SHP77 treated with DMSO at 0.1 percent for 48 hours (cell line): ENCODE data around the gene EDAR.

ENCODE experiments used
- DNase-seq: peaks from one replicate; lab custom pipeline; 2025; lab: John Stamatoyannopoulos, UW

EDAR gene

DNA sequence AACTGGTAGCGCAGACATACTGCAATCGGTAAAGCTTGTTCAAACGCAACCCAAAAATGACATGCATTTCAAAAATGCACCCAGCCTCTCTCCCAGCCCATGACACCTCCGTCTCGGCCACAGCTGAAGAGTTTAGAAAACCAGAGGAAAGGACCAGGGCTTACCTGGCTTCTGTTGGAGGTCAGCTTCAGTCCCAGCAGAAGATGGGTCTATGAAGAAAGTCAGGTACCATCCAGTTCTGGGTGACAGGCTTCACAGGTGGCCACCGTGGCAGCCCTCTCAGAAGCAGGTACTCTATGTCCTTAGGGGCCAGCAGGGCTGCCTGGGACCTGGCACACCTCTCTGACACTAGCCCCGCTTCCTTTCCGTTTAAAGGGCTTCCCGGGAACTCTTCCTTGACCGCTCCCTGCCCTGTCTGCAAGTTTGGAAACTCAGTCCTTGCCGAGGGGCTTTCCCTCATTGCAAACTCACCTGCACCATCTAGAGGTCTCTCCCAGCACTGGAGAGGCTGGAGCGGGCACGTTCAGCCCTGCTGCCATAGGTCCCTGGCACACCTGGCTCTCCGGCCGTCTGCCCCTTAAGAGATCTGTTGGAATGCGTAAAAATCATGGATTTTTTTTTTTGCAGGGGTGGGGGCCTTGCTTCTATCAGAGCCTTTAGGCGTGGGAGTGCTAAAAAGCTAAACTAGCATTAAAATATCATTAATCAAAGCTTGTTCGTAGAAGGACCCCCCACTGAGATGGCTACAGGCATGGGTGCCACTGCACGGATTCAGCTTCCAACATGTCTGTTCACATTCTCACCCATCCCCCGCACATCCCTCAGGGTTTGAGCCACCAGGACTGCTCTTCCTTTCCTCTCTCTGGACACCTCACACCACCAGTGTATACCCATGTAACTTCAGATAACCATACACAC is at the start of gene EDAR:
EDAR (minus strand) TSS at position 425 of the 918 bp plus-strand sequence. CDS start 58,206 bp downstream, outside the sequence.
- no peak for DNase-seq

DNA sequence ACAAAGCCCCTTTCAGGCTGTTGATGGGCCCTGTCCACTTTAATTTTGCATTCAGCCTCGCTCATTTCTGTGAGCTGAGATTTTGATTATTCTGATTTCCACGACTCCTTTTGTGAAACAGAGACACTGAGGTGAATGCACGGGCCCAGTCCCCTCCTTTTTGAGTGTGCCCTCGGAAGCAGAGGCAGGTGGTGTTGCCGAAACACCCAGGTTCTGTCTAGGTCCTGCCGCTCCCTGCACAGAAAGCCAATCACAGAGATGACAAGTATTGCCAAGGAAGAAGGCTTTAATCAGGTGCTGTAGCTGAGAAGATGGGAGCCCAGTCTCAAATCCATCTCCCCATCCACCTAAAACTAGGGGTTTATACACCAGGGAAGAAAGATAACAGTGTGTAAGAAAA is 44.2 kb upstream of the EDAR start:
- no peak for DNase-seq

DNA sequence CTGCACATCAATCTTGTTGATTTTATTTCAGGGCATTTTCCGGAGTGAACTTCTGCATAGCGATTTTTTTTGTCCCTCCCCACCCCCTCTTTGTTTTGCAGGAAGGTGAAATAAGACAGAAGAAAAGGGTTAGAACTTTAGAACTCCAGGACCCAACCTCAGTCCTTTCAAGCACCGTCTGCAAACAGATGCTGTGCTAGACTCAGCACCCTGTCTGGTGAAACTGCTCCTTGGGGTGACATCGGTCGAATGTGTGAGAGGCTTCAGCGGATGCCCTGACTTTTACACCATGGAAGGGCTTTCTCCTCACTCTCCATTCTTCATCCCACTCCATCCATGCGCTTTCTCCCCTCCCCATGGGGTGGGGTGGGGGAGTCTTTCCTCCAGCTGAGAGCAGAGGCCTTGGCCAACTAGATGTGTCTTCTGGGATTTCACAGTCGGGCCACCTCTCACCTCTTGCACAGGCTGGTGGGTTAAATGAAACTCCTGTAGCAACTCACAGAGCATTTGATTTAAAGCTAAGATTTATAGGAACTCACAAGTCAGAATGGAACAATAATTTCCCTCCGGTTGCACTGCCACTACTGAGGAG is 43.3 kb upstream of the EDAR start:
- no peak for DNase-seq

DNA sequence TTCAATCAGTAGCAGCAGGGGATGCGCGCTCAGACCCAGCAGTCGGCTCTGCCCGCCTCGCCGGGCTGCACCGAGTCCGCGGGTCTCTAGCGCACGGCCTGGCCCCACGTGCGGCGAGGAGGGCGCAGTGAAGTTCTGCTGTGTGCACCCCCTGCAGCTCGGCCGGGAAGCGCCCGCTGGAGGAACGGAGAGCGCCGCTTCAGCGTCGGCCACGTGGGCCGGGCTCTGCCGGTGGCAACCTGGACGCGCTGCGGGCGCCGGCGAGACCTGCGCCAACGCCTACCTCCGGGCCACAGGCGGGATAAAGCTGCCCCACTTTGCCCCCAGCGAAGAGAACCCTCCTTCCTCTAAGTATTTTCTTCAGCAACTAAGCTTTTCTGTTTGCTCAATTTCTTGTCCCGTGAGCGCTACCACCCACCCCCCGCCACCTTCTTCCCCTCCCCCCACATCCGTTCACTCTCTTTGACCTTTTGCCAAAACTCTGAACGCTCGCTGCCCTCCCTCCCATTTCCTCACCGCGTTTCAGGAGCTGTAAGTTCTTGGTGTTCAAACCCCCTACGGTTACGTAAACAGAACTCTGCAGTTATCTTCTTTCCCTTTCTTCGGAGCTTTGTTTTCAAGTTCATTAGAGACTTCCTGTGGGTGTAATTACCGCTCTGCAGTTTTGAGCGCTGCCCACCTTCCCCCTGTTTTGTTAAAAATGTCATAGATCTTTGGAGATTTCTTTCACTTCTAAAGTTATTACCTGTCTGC is 42.6 kb upstream of the EDAR start:
- DNase-seq: no peak

DNA sequence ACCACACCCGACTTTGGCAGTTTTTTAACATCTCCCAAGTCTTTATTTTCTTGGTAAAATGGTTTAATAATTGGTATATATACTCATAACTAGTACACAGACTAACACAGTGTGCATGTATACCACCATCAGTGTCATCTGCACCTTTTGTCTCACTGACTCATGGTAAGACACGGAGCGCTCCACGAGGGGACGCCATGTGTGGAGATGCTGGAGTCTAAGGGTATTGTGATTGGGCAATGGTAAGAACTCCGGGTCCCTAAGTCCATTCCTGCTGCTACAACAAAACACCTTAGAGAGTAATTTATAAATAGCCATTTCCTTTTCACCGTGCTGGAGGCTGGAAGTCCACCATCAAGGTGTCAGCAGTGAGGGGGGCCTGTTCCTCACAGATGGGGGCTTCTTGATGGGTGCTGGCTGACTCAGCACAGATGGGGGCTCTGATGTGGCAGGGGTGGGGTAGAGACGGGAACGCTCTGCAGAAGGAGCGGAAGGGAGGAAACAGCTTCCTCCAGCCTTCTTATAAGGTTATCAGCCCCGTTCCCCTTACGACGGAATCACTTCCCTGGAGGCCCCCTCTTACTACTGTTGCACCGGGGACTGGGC is 42.0 kb upstream of the EDAR start:
- DNase-seq: no peak

DNA sequence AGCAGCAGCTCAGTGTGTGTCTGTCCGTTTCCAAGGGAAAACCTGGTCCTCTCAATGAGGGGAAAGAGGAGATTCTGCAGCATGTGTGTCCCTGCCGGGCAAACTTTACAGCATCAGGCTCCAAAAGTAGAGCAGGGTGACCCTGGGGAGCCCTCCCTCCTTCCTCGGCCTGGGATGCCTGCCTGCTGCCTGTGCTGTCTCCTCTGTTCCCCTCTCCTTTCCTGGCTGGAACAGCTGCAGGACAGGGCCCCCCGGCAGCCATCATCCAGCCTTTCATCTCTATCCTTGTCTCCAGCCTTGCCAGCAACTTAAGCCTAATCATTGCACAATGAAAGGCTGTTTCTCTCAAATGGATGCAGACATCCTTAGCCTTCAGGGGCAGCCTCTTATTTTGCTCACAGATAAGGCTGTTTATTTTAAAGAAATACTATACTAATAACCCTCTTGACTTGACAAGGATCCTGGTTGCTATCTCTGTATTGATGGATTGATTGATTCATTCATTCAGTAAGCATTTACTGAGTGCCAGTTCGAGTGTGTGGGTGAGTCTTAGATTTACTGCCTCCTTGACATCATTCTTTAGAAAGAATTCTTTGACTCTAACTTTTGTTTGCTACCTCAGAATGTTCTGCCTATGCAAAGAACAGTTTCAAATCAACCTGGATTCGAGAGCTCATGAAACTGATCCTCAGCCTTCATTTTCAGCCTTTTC is 40.6 kb upstream of the EDAR start:
- no peak for DNase-seq

DNA sequence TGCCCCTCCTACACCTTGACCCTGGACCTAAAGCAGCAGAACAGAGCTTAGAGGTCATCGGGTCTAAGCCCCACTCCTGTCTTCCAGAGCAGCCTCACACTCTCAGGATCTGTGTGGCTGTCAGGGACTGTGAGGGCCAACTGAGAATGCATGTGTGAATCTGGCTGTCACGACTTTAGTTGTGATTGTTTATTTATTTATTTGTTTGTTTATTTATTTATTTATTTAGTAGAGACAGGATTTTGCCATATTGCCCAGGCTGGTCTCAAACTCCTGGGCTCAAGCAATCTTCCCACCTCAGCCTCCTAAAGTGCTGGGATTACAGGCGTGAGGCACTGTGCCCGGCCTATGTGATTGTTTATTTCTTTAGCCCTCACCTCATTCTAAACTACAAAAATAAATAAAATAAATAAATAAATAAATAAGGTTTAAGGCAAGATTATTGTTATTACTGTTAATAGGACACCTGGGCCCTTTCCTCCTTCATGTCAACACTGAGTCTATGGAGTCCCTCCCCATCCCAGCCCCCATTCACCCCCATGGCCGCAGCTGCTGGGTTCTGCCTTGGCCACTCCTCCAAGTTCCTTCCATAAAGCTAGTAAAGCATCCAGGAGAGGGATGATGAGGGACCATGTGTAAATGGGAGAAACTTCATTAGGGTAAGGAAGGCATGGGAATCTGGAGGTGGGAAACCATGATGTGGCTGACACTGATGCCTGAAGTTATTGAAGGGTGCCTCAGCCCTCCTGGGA is 39.9 kb upstream of the EDAR start:
- DNase-seq: no peak

DNA sequence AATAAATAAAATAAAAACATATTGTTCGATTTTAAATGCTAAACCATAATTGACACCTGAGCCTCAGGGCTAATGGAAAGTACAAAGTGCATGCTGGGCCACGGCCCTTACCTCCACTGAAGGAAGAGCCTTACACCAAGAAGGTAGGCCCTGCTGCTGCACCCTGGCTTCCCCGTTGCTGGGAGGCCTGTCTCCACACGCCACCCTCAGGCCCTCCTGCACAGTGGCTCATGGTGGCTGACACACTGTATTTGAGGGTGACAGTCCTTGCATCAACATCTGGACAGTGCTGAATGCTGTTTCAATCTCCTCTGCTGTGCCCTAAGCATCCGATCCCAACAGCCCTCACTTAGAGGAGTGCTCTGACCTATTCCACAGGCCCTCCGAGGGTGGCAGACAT is 39.3 kb upstream of the EDAR start:
- DNase-seq: no peak

DNA sequence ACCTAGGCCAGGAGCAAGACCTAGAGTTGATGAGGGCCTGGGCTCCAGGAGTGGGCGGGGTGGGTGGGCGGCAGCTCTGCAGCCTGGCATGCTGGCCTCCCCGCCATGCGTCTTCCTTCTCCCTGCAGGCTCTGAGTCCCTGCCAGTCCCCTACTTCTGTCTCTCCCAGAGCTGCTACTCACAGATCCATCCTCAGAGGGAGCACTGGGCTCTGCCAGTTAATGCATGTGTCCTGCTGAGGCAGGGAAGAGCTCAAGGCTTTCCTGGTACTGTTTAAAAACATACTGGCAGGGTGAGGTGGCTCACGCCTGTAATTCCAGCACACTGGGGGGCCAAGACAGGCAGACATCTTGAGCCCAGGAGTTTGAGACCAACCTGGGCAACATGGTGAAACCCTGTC is 38.7 kb upstream of the EDAR start:
- no peak for DNase-seq

DNA sequence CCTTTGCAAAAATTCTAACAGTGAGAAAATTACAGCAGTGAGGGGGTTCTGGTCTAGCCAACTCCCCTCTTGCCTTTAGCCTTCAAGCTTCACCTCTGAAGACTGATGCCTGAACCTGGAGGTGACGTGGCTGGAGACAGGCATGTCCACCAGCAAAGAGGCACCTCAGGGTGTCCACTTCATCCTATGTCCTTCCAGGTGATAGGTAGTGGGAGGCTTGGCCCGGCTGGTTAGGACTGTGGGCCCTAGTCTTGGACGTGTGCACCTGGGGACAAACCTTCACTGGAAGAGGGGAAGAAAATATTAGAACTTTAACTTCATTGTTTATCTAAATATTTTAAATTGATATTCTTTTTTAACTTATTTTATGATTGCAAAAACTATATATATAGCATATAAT is 35.5 kb upstream of the EDAR start:
- no peak for DNase-seq

DNA sequence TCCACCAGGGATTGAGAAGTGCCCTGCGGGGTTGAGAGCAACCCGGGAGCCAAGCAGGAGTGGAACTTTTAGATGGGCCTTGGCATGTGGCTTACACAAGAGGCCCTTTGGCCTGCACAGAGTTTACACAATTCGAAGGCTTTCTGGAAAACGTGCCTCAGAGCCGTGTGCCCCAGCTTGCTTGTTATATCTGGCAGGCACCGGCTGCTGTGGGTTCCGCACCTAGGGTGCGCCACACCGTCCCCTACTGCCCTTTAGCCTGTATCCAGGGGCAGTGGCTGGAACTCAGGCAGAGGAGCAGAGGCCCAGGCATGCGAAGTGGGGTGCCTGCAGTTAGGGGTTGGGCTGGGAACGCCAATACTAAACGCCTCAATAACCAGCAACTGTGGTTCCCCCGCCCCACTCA is 32.9 kb upstream of the EDAR start:
- no peak for DNase-seq

DNA sequence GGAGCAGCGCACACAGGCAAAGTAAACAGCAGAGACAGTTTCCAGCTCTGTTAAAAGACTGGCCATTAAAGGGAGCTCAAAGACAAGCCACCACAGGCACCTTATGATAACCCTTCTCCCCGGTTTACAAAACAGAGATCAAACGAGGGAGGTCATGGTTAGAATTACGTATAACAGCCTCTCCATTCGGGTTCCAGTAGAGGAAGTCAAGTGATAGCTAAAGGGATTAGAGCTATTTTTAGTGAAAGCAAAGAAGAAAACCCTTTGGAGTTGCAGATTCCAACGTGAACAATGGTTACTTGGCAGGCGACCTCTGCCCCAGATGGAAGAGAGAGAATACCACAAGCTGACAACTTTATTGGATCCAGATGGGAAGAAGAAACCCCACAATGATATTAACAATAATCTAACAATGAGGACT is 31.2 kb upstream of the EDAR start:
- no peak for DNase-seq

DNA sequence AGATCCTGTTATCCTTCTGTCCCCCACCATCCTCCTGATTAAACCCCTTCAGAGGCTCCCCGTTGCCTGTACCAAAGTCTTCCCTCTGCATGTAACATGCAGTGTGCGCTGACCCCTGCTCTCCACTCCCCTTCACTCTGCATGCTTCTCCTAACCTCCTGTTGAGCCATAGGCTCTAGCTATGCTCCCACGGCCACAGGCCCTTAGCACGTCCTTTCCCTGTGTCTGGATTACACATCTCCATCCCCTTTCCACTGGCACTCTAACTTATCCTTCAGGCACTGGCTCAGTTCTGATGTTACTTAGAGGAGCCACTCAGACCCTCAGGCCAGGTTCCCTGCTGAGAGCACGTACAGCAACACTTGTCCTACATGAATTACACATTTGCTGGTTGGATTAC is 29.4 kb upstream of the EDAR start:
- no peak for DNase-seq

DNA sequence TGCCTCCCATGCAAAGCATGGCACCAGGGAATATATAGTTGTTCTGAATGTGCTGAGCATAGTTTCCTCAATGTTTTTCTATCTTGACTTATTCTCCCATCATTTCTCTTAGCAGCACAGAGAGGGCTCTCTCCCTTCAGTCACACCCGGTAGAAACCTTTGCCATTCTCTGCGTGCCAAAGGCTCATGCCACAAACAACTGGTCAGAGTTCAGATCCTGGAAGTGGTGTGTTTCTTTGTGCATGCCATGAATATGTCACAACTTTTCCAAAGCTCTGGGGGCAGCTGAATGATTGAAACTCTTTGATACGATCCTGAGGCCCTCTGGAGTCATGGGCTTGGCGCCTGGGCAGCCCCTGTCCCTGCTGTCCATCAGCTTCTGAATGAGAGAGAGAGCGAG is 28.0 kb upstream of the EDAR start:
- DNase-seq: no peak

DNA sequence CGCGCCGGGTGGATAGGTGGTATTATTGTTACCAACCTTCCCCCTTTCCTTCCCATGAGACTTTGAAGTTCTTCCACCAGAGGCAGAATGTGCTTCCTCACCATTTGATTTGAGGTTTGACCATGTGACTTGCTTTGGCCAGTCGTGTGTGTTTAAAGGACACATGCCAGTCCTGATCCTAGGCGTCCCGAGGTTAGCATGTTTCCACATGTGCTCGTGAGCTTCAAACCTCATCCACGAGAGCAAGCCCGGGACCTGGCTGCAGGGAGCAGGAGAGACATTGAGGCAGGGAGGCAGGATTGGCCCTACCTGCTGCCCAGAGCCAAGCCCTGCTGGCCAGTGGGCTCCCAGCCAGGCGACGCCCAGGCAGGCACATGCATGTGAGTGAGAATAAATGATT is 27.4 kb upstream of the EDAR start:
- DNase-seq: no peak

DNA sequence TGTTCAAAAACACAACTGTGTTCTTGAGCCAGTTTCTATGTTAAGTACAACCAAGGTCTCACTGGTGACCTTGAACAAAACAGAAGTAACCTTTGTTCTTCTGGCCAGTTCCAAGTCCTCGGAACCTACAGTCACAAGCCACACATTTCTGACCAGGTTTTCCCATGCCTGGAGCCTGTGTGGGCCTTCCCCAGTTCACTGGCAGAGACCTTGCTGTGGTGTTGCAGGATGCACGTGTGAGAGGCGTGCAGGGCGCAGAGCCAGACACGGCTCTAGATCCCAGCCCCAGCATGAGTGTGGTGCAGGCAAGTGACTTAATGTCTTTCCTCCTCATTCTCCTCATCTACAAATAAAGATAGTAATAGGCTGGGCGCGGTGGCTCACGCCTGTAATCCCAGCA is 25.5 kb upstream of the EDAR start:
- no peak for DNase-seq

DNA sequence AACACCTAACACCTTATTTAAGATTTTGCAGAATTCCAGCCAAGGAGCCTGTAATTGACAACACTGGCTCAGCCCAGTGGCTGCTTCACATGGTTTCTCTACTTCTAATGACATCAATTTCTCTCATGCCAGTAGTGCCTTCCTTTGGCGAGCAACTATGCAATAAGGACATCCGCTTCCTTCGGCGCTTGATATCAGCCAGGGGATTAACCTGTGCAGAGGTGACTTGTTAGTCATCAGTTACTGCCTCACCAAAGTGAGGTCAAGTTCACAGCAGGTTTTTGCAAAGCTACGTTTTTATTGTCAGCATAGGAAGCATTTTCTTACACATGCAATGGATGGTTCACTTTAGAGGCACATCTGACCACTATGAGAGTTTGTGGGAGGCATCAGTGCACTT is 24.0 kb upstream of the EDAR start:
- no peak for DNase-seq

DNA sequence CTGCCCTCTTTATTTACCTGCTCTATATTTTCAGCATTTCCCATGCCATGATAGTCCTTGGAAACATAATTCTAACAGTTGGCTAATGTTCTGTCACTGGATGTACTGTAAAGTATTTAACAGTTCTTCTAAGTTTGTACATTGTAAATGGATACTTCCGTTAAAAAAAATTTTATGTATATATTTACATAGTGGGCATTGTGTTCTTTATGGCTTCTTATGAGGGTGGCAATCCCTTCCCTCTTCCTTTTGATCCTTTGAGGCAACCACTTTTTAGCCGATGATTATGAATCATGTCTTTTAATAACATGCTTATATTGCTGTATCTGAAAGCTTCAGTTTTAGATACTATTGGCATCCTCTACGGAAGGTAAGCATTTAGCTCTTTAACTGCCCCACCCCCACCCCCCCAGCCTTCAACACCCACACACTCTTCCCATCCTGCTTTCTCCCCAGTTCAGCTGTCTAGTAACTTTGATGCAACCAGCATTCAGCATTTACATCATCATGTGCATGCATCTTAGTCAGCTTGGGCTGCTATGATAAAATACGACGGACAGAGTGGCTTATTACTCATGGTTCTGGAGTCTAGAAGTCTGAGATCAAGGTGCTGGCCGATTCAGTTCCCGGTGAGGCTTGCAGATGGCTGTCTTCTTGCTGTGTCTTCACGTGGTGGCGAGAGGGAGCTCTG is 21.0 kb upstream of the EDAR start:
- DNase-seq: no peak

DNA sequence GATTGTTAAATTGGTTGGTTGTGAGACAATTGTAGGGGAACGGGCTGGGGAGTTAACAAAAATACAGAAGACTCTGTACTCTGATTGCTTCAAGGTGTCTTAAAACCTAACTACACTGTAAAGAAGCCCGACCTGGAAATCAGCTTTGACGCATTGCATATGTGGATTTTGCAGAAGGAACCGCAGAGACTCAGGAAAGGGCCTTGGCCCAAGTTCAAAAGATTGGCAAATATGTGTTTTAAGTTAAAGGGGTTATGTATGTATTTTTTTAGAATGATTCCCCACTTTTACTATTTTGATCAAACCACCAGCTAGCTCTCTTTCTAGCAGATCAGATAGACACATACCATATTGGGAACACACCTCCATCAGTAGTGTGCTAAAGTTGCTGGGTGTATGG is 18.0 kb upstream of the EDAR start:
- DNase-seq: no peak

DNA sequence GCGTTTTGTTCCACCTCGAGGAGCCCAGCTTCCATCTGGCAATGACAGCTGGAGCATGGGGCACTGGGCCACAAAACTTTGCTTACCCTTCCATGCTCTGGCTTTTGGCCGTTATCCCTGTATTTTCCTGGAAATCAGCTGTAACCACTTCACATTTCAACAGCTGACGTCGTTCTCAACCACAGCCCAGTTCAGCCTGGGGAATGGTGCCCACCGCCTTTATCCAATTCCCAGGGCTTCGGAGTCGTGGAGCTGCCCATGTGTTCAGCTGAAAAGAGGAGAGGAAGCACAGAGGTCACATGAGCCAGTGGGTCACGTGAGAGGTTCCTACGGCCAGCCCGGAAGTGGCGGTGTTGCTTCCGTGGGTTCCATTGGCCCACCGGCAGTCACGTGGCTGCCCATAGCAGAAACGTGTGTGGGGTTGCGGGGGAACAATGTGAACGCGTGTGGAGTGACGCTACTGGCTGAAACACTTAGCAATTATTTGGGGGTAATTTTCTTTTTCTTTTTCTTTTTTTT is 16.7 kb upstream of the EDAR start:
- DNase-seq: no peak
